ENCODE results near the gene CGB3. TPM values are rescaled to one million over a fixed set of nuclear protein-coding genes. Genes with fewer than 3 reads are reported as not detected.
"Not testable (repeated sequence)": the region's sequence is repeated elsewhere in the genome, so short reads cannot be mapped to it uniquely, and the experiment has no call there.

Gene CGB3
- polyA plus RNA-seq, 3 donors, result not detected

DNA sequence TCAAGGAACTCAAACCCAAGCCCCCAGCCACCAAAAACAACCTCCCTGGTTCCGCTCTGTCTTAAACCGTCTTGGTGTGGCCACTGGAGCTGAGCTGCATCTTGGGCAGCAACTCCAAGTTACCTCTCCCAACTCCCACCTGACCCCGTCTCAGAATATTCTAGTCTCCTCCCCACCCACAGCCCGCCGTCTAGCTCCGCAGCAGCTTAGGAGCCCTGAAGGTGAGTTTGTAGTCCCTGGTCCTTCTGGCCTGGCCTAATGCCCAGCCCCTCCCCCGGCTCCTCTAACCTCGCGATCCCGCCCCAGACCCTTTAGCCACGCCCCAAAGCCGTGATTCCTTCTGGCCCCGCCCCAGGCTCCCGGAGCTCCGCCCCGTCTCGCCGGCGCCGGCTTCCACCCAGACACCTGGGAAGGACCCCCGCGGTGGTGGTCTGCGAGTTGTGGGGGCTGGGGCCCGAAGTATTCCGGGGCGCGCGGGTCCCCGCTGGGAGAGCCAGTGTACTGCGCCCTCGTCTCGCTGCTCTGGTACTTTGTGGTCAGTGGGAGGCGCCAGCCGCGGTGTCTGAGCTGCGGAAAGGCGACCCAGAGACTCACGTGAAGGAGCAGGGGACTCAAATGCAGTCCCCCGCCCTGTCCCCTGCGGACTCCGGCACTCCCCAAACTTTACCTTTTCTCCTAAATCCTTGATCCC is 4.7 kb downstream of the CGB3 start:
- 10 to 16% (median 15%) methylated on average over 41 of the region's 41 CpGs for WGBS, 3 donors
- H3K27ac ChIP-seq (ENCODE audit: low read depth, low read length), result no peak overlapping the region

DNA sequence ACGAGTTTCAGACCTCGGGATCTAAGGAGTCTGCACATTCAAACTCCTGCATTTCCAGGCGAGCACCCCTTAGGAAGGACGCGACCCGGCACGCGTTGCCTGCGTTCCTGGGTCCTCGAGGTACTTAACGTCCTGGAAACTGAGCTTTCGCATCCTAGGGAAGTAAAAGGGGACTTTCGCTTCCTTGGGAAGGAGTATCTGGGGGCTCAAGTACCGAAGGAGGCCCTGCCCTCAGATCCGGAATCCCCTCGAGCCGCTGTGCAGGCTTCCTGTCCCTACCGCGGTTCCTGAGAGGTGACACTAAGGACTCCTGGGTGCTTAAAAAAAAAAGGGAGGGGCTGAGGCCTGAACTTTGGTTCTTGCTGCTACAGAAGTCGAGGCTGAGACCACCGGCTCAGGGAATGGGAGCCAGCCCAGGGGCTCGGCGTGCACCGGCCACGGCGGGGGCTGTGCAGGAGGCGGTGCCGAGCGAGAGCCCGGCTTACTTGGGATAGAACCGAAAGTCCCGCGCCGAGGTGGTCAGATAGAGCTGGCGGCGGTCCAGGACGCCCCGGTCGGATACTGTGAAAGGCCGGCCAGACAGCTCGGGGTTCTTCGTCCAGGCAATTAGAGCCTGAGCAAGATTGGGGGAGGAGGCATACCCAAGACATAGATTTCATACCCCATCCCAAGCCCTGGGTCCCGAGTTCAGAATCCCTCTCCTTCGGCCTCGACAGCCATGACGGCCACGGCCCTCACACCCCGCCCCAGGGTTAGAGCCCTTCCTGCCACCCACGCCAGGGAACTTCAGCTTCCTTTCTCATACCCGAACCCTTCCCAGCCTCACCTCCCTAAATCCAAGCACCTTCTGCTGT is 5.5 kb downstream of the CGB3 start:
- WGBS, 3 donors, result 1 to 9% (median 3%) methylated on average over 43 to 50 of the region's 50 CpGs
- H3K27ac ChIP-seq (ENCODE audit: low read depth, low read length), result not testable (repeated sequence)

DNA sequence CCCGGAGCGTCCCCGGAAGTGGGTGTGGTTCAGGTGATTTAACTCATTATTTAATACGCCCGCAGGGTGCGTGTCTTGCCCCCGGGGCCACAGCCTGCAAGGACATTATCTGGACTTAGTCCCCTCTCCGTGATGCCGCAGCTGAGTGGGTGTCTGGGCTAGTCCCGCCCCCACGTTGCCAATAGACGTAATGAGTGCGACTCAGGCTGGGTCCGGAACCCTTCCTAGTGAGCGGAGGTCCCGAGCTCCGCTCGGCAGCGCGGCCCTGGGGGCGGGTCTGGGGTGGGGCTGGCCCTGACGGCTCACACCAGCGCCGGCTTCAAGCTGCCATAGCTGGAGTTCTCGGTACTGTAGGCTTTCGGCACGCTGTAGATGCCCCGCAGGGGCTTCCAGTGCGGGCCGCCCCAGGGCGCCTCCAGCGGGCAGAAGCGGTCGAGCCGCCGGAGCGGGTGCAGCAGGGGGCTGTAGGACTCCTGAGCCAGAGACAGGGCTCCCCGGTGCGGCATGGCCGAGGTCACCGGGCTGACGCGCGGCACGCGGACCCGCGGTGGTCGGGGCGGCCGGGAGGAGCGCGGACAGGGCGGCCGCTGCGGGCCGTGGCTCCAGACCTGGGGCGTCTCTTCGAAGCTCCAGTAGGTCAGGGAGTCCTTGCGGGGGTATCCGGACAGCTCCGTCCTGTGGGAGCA is 6.3 kb downstream of the CGB3 start:
- H3K27ac ChIP-seq (ENCODE audit: low read depth, low read length), result no peak overlapping the region
- 1% methylated on average over 46 to 62 of the region's 62 CpGs for WGBS, 3 donors

- H3K27ac ChIP-seq (ENCODE audit: low read depth, low read length), result no peak within 1 kb of the TSS
- WGBS, 3 donors, result 70 to 74% (median 73%) methylated on average over 16 to 17 of the region's 17 CpGs
Measured at GRCh38 chr19:49017041-49017665, 7.0 kb downstream of the CGB3 start, which contains the start of gene LHB. Gene LHB, minus strand, starts transcription at chr19:49017091. Its CDS starts 10 bp downstream, at chr19:49017081.

DNA sequence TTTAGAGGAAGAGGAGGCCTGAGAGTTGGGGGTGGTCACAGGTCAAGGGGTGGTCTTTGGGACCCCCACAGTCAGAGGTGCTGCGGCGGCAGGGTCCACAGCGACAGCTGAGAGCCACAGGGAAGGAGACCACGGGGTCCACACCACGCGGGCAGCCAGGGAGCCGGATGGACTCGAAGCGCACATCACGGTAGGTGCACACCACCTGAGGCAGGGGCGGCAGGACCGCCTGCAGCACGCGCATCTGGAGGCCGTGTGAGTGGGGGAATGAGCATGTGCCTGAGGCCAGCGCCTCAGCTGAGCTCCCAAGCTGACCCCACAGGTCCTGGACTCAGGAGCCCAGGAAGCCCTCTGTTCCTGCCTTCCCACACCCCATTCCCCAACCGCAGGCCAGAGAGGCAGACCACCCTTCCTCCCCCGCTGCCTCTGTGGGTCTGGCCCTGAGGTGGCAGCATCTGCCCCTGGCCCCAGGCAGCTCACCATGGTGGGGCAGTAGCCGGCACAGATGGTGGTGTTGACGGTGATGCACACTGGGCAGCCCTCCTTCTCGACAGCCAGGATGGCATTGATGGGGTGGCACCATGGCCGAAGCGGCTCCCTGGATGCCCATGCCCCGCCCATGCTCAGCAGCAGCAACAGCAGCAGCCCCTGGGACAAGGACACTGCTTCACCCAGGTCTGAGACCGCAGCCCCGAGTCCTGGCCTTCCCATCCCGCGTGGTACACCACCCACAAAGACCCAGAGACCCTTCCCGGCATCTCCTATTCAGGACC is 7.9 kb downstream of the CGB3 start:
- H3K27ac ChIP-seq (ENCODE audit: low read depth, low read length), result no peak overlapping the region
- WGBS, 3 donors, result 93 to 96% (median 94%) methylated on average over 21 to 26 of the region's 29 CpGs

GRCh38 chr19:49014870-49015255 is 9.3 kb downstream of the CGB3 start:
- 90 to 92% (median 92%) methylated on average over 18 of the region's 18 CpGs for WGBS, 3 donors

GRCh38 chr19:49014123-49014869 is 9.8 kb downstream of the CGB3 start:
- H3K27ac ChIP-seq (ENCODE audit: low read depth, low read length), result no peak overlapping the region
- WGBS, 3 donors, result 88 to 94% (median 91%) methylated on average over 27 to 32 of the region's 32 CpGs

More at GRCh38 chr19:49014870-49015255, 9.3 kb downstream of the CGB3 start:
- H3K27ac ChIP-seq (ENCODE audit: low read depth, low read length), result no peak overlapping the region

- H3K27ac ChIP-seq (ENCODE audit: low read depth, low read length), result no peak overlapping the region
- WGBS, 3 donors, result 86 to 94% (median 89%) methylated on average over 17 of the region's 17 CpGs
Measured at GRCh38 chr19:49011194-49011593, 12.9 kb downstream of the CGB3 start.

- WGBS, 3 donors, result 91 to 96% (median 91%) methylated on average over 15 to 18 of the region's 18 CpGs
Measured at GRCh38 chr19:49010453-49010852, 13.7 kb downstream of the CGB3 start.

GRCh38 chr19:49009828-49010227 is 14.3 kb downstream of the CGB3 start:
- WGBS, 3 donors, result 93 to 97% (median 97%) methylated on average over 18 of the region's 18 CpGs
- H3K27ac ChIP-seq (ENCODE audit: low read depth, low read length), result no peak overlapping the region

More at GRCh38 chr19:49010453-49010852, 13.7 kb downstream of the CGB3 start:
- no peak overlapping the region for H3K27ac ChIP-seq (ENCODE audit: low read depth, low read length)

GRCh38 chr19:49006905-49007304 is 17.2 kb downstream of the CGB3 start:
- 94 to 97% (median 97%) methylated on average over 22 of the region's 22 CpGs for WGBS, 3 donors

DNA sequence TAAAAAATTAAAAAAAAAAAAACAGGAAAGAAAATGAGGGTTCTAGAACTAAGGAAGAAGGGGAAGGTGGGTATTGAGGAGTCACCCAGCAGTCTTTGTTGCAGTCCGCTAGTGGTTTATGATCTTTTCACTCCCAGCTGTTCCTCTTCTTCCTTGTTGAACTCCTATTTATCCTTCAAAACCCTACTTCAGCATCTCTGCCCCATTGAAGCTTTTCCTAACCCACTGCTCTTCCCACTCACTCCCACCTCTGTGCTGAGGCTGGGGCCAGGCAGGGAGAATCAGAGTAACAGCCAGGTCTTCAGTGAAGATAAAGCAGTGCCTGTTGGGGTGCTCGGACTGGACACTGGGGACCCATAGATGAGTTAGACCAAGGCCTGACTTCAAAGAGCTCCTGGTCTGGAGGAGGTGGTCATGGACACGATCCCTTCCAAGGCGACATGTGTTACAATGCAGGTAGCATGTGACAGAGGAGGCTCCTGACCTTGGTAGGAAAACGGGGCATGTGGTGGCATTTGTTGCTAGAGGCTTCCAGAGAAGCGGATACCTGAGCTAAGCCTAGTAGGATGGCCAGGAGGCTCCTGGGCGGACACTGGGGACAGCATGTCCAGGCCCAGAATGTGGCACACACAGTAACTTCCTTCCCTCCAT is 19.0 kb downstream of the CGB3 start:
- H3K27ac ChIP-seq (ENCODE audit: low read depth, low read length), result no peak overlapping the region
- 89 to 96% (median 94%) methylated on average over 7 of the region's 7 CpGs for WGBS, 3 donors

More at GRCh38 chr19:49006905-49007304, 17.2 kb downstream of the CGB3 start:
- H3K27ac ChIP-seq (ENCODE audit: low read depth, low read length), result no peak overlapping the region

DNA sequence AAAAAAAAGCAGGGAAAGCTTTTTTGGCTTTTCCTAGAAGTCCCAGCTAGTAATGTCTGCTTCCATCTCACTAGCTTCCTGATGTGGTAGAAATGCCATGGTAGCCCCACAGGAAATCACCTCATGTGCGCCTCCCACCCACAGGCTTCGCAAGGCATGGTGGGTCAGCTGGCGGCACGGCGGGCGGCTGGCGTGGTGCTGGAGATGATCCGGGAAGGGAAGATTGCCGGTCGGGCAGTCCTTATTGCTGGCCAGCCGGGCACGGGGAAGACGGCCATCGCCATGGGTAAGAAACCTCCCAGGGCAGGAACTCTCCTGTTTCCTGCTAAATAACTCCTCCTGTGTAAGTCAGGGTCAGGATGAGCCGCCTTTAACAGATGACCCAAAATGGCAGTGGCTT is 20.0 kb downstream of the CGB3 start:
- H3K27ac ChIP-seq (ENCODE audit: low read depth, low read length), result no peak overlapping the region
- WGBS, 3 donors, result 98 to 99% (median 98%) methylated on average over 15 of the region's 15 CpGs

DNA sequence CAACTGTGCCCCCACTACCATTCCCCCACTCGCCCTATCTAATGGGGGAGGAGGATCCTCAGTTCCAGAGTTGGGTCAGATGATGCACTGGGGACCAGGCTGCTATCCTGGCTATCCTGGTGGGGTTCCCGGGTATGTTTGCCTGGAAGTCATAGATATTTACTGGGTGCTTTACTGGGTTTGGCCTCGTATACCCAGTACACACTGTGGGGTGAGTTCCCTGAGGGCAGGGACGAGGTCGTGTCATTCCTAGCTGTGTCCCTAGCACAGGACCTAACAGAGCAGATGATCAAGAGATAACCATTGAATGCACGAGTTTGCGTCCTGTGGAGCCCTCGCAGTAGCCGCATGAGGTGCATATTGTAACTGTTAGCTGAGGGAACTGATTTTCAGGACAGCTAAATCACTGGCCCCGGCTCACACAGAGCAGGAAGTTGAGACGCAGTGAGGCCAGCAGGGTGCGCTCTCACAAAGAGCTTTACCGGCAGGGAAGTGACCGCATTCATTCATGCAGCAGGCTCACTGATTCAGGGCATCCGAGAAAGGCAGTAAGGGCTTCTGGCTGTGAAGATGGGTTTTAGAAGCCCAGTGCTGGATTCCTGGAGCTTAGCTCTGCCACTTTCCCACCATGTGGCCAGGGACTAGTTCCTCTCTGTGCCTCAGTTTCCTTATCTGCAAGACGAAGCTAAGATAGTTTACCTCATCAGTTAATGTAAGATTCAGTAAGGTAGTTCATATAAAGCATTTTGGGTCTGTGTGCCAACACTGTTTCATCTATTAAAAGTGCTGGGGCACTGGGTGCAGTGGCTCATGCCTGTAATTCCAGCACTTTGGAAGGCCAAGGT is 24.4 kb downstream of the CGB3 start:
- 54 to 62% (median 55%) methylated on average over 16 of the region's 16 CpGs for WGBS, 3 donors
- no peak overlapping the region for H3K27ac ChIP-seq (ENCODE audit: low read depth, low read length)

DNA sequence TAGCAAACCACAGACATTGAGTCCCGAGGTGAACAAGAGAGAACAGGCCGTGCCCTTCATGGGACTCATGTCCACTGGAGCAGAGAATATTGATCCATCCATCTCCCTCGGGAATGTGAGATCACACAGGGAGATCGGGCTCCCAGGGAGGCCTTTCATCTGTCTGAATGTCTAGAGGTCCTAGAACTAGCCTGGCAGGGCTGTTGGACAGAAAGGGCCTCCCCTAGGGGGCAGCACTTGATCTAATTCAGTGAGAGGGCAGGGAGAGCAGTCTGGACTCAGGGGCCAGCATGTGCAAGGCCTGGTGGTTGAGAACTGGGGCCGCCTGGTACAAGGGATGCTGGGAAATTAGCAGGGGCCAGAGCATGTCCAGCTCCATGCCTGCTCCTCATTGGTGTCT is 26.2 kb downstream of the CGB3 start:
- H3K27ac ChIP-seq (ENCODE audit: low read depth, low read length), result no peak overlapping the region
- 57 to 84% (median 81%) methylated on average over 5 of the region's 5 CpGs for WGBS, 3 donors

- 1% methylated on average over 13 of the region's 13 CpGs for WGBS, 3 donors
- H3K27ac ChIP-seq (ENCODE audit: low read depth, low read length), result no peak overlapping the region
Measured at GRCh38 chr19:48994035-48994386, 30.1 kb downstream of the CGB3 start.
